Activated T-cell treated with anti-CD3 and anti-CD28 coated beads, Interleukin-2, amount 50 U/mL, for 4 hours (primary cell): ENCODE results near the gene MCOLN3. TPM values are rescaled to one million over a fixed set of nuclear protein-coding genes. Genes with fewer than 3 reads are reported as not detected.

Experiments used
- total RNA-seq, 3 donors: library from RNA; stranded (reverse); gene quantifications; one replicate each; pipeline ENCODE4 v1.2.1, GENCODE V29; 2021

Gene MCOLN3
- total RNA-seq, 3 donors from 2014 or later = 0.08 to 0.19 TPM; not detected in 1

Other genes starting within 250 kb of the MCOLN3 start
- gene LPAR3, start 155.3 kb downstream of the MCOLN3 start, total RNA-seq = under 1 TPM; 0.18 to 0.95 (median 0.71) TPM
- 10 to 100 TPM; 32.9 to 67.7 (median 54.8) TPM for gene MCOLN2, start 51.4 kb downstream of the MCOLN3 start, total RNA-seq
- 1 to 10 TPM; 2.2 to 4.3 (median 3.6) TPM for gene SYDE2, start 152.5 kb upstream of the MCOLN3 start, total RNA-seq
- gene C1orf52, start 211.2 kb upstream of the MCOLN3 start, total RNA-seq = 10 to 100 TPM; 29.1 to 36.3 (median 32.5) TPM
- 10 to 100 TPM; 22.3 to 27.3 (median 27.1) TPM for gene BCL10, start 228.1 kb upstream of the MCOLN3 start, total RNA-seq